HEK293T (cell line): Measurements from ENCODE around the gene CALHM6.

Experiments used
- CTCF ChIA-PET: fragments of 350-600 bp; formaldehyde crosslinking; extraction: SDS; loops from one replicate; lab custom pipeline; 2021; ENCODE audit warnings: antibody characterized with exemption, inconsistent platforms; lab: Yijun Ruan, JAX
- POLR2A ChIA-PET: fragments of 350-600 bp; formaldehyde crosslinking; extraction: SDS; loops from one replicate; lab custom pipeline; 2020; ENCODE audit warnings: antibody characterized with exemption, inconsistent platforms; lab: Yijun Ruan, JAX
- DNase-seq: peaks from one replicate; pipeline ENCODE4 v3.0.0; 2012; ENCODE audit warnings: mixed read lengths; ENCODE audit errors: extremely low spot score
- ARNT ChIP-seq: fragments of 450-650 bp; IDR thresholded peaks from 2 replicates; pipeline ENCODE4 v1.6.1; 2017; ENCODE audit warnings: mild to moderate bottlenecking
- BHLHE40 ChIP-seq: fragments of 450-650 bp; IDR thresholded peaks from 2 replicates; pipeline ENCODE4 v1.6.1; 2016; ENCODE audit warnings: mild to moderate bottlenecking, moderate library complexity, borderline replicate concordance
- CTBP1 ChIP-seq: fragments of 450-650 bp; IDR thresholded peaks from 2 replicates; pipeline ENCODE4 v1.6.1; 2016; ENCODE audit warnings: borderline replicate concordance
- ELF4 ChIP-seq: fragments of 450-650 bp; IDR thresholded peaks from 2 replicates; pipeline ENCODE4 v1.6.1; 2017; ENCODE audit warnings: antibody characterized with exemption
- FOXA1 ChIP-seq: fragments of 450-650 bp; IDR thresholded peaks from 2 replicates; pipeline ENCODE4 v1.6.1; 2016; ENCODE audit warnings: mild to moderate bottlenecking
- FOXK2 ChIP-seq: fragments of 450-650 bp; IDR thresholded peaks from 2 replicates; pipeline ENCODE4 v1.6.1; 2016; ENCODE audit warnings: mild to moderate bottlenecking
- FOXM1 ChIP-seq: fragments of 450-650 bp; IDR thresholded peaks from 2 replicates; pipeline ENCODE4 v1.6.1; 2017; ENCODE audit warnings: mild to moderate bottlenecking, borderline replicate concordance
- HDGF ChIP-seq: fragments of 450-650 bp; IDR thresholded peaks from 2 replicates; pipeline ENCODE4 v1.6.1; 2017; ENCODE audit warnings: antibody characterized with exemption, borderline replicate concordance
- L3MBTL2 ChIP-seq: fragments of 450-650 bp; conservative IDR thresholded peaks from 2 replicates; pipeline ENCODE4 v1.6.1; 2016; ENCODE audit warnings: mild to moderate bottlenecking
- LEF1 ChIP-seq: fragments of 450-650 bp; IDR thresholded peaks from 2 replicates; pipeline ENCODE4 v1.6.1; 2017; ENCODE audit warnings: mild to moderate bottlenecking, borderline replicate concordance
- NFRKB ChIP-seq: fragments of 450-650 bp; IDR thresholded peaks from 2 replicates; pipeline ENCODE4 v1.6.1; 2016; ENCODE audit warnings: mild to moderate bottlenecking, moderate library complexity
- SP1 ChIP-seq: fragments of 450-650 bp; IDR thresholded peaks from 2 replicates; pipeline ENCODE4 v1.6.1; 2017
- SUZ12 ChIP-seq: fragments of 450-650 bp; IDR thresholded peaks from 2 replicates; pipeline ENCODE4 v1.6.1; 2016; ENCODE audit warnings: mild to moderate bottlenecking
- TARDBP ChIP-seq: fragments of 450-650 bp; IDR thresholded peaks from 2 replicates; pipeline ENCODE4 v1.6.1; 2016
- ZNF384 ChIP-seq: fragments of 450-650 bp; IDR thresholded peaks from 2 replicates; pipeline ENCODE4 v1.6.1; 2016
- TF ChIP-seq, protein P1 (sequence below): fragments of 450-650 bp; IDR thresholded peaks from 2 replicates; pipeline ENCODE4 v1.6.1; 2016

Gene CALHM6

DNA sequence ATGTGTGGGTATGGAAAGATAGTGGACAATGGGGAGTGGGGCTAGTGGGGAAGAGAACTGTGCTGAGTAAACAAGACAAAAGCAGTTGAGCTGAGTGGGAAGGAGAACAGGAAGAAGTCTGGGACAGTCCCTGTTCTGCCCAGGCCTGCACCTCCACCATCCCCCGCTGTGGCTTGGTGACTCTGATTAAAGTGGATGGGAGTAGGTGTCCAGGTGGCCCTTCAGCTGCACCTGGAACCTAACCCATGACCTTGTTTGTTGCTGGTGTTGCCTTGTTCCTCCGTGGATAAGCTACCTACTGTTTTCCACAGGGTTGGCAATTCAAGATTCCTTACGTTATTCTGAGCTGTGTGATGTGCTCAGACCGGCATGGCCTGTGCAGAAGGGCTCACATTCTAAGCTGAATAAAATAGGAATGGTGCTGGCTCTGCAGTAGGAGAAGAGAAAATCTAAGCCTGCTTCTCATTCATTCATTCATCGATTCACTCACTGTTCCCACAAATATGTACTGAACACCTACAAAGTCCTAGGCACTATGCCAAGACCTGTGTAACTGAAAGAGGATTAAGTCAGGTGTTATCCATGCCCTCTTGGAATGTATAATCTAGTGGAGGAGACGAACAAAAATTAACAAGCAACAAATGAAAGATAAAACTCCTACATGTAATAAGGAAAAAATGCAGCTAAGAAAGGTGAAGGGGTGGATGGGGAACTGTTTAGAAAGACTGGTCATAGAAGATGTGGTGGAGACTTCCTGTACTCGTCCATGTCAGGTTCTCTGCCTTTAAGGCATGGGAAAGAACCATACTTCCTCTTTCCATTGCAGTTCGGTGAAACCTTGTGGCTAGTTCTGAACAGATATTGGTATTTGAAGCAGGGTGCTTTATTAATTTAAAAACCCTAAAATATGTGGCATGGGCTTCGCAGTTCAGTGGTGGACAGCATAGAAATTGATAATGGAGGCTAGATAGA, 10.1 kb upstream of the CALHM6 start:
- POLR2A ChIA-PET, result no interaction called here

DNA sequence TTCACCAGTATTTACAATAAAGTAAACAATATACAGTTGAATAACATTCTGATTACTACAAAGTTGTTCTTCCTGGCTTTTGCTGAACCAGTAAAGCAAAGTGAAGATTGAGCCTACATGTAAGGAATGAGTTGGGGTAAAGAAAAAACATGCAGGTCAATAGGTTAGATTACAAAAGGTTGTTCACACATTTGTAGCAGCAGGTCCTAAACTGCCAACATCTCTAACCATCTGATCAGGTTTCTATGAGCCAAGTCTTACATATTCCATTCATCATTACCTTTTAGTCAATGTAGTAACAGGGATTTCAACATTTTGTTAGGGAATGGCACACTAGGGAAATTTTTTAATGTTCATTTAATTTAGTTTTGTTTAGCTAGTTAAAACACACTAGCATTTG, 9.3 kb upstream of the CALHM6 start:
- no peak for DNase-seq
- CTCF ChIA-PET, result no interaction called here

More for the DNA sequence above, 10.1 kb upstream of the CALHM6 start:
- CTCF ChIA-PET, result no interaction called here
- TF ChIP-seq NFRKB, result no peak
- TF ChIP-seq SUZ12, result no peak
- no peak for TF ChIP-seq FOXA1
- no peak for TF ChIP-seq ELF4
- TF ChIP-seq, protein P1, sequence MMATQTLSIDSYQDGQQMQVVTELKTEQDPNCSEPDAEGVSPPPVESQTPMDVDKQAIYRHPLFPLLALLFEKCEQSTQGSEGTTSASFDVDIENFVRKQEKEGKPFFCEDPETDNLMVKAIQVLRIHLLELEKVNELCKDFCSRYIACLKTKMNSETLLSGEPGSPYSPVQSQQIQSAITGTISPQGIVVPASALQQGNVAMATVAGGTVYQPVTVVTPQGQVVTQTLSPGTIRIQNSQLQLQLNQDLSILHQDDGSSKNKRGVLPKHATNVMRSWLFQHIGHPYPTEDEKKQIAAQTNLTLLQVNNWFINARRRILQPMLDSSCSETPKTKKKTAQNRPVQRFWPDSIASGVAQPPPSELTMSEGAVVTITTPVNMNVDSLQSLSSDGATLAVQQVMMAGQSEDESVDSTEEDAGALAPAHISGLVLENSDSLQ, result no peak
- no peak for TF ChIP-seq TARDBP
- no peak for TF ChIP-seq SP1
- TF ChIP-seq L3MBTL2, result no peak
- no peak for DNase-seq

DNA sequence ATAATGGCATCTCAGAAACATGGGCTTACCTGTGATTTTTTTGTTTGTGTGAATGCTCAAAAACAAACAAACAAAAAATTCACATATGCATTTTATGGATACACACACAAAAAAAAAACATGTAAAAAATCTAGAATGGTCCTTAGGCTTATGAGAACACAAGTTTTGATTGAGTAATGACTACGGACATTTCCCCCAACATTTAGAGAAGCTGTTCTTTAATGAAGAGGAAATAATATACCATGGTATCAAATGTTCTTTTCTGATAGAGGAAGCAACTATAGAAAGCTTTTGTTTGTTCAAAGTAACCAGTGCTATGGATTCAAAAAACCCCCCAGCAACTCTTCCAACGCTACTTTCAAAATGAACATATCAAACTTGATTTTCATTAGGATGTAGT, 8.6 kb upstream of the CALHM6 start:
- TF ChIP-seq SUZ12, result no peak
- TF ChIP-seq FOXM1, result no peak
- no peak for TF ChIP-seq FOXK2
- no peak for TF ChIP-seq ARNT
- TF ChIP-seq ELF4, result no peak
- TF ChIP-seq SP1, result no peak
- TF ChIP-seq HDGF, result no peak
- TF ChIP-seq, protein P1, result no peak
- DNase-seq, result no peak
- CTCF ChIA-PET, result no interaction called here
- POLR2A ChIA-PET, result no interaction called here

More for the DNA sequence above, 9.3 kb upstream of the CALHM6 start:
- POLR2A ChIA-PET, result no interaction called here
- TF ChIP-seq BHLHE40 (no peak), CTBP1 (no peak), HDGF (no peak), FOXK2 (no peak), ZNF384 (no peak), ARNT (no peak), TARDBP (no peak), SUZ12 (no peak), FOXM1 (no peak), SP1 (no peak), LEF1 (no peak), ELF4 (no peak), NFRKB (no peak), FOXA1 (no peak), L3MBTL2 (no peak)
- TF ChIP-seq, protein P1, result no peak

DNA sequence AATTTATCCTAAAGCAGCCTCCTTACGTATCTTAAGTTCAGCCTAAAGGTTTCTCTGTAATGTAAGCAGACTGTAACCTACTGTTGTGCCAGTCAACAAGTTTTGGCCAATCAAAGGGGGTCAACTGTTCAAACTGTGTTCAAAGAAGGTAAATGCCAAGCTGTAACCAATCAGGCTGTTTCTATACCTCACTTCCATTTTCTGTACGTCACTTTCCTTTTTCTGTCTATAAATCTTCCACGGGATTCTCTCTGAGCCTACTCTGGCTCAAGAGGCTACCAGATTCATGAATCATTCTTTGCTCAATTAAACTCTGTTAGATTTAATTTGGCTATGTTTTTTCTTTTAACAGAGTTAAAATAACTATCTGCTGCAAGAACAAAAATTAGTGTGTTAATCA, 5.1 kb upstream of the CALHM6 start:
- CTCF ChIA-PET, result no interaction called here
- TF ChIP-seq SP1 (no peak), CTBP1 (no peak), ARNT (no peak), HDGF (no peak), BHLHE40 (no peak), SUZ12 (no peak), FOXA1 (no peak), ELF4 (no peak), TARDBP (no peak), LEF1 (no peak), ZNF384 (no peak), NFRKB (no peak), FOXM1 (no peak), FOXK2 (no peak), L3MBTL2 (no peak)
- TF ChIP-seq, protein P1, result no peak
- POLR2A ChIA-PET, result no interaction called here
- no peak for DNase-seq

DNA sequence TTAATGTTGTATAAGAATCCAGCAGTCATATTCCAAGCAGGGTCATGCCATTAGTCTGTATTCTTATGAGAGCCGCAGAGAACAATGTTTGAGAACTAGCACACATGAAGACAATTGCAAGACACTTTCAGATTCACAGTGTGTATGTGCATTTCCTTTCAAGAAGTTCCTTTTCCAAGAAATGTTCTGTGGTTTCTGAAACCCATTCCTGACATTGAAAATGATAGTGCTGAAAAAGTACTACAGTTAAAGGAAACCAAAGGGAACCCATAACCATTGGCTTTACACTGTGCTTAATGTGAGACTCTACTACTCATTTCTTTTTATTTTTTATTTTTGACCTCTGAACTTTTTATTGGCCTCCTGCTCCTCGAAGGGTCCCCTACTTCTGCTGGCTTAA, 4.2 kb upstream of the CALHM6 start:
- ChIA-PET POLR2A (no interaction called here), CTCF (no interaction called here)
- TF ChIP-seq, protein P1, result no peak
- TF ChIP-seq TARDBP (no peak), NFRKB (no peak), CTBP1 (no peak), LEF1 (no peak)
- DNase-seq, result no peak
